Measurements from ENCODE around the gene BNC2.

Gene BNC2

DNA sequence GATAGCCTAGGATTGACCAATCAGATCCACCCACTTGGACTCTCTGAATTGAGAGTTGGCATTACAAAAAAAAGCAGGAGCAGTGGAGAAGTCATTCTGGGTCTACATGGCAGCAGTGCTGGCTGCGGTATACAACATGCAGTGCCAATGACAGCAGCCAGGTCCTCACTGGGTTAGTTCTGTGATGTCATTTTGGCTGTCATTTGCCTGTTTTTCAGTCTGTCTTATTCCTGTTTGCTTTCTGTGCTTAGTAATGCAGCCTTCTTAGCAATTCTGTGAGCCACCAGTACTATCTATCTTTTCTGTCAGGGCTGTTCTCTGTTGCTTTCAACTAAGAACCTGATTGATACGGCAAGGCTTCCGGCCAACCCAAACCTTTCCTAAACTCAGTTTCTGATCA is 471.8 kb downstream of the BNC2 start:
- FAIRE-seq: no peak

DNA sequence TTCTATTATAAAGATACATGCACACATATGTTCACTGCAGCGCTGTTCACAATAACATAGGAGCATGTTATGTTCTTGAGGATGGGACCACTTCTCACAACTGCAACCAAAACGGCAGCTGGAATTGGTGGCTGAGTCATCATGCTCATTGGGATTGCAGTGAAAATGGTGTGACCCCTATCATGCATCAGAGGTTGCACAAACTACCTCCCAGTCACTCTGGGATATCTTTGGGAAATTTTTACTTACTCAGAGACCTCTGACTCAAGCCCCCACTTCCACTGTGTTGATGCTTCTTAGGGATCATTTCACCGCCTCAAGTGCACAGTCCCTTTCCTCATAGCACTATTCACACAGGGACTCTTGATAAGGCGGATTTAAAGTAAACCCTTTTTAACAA is 474.1 kb downstream of the BNC2 start:
- no peak for FAIRE-seq

- FAIRE-seq: no peak
These were observed 479.1 kb downstream of the BNC2 start for GRCh38 chr9:16391369-16391768.

DNA sequence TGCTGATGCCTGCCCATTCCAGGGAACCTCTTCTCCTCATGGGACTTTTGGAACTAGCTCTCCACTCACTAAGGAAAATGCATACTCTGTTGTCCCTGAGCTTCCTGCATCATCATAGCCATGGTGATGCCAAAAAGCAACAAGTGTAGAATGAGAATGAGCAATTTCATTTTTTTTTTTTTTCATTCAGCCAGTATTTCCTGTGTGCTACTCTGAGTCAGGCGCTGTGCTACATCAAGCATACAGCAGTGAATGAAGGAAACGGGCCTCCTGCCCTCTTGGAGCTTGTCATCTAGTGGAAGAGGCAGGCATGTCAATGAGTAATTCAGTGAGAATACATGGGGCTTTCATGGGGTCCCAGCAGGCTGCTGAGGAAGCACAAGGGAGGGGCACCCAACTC is 483.1 kb downstream of the BNC2 start:
- no peak for FAIRE-seq

DNA sequence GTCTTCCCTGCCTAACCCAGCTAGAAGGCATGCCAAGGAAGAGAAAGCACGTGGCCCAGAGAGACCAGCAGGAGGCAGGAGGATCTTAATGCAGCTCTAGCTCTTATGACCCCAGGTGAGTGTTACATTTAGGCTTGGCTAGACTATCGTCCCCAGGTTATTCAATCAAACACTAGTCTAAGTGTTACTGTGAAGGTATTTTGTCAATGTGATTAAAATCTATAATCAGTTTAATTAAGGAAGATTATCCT is 483.7 kb downstream of the BNC2 start:
- FAIRE-seq: no peak

DNA sequence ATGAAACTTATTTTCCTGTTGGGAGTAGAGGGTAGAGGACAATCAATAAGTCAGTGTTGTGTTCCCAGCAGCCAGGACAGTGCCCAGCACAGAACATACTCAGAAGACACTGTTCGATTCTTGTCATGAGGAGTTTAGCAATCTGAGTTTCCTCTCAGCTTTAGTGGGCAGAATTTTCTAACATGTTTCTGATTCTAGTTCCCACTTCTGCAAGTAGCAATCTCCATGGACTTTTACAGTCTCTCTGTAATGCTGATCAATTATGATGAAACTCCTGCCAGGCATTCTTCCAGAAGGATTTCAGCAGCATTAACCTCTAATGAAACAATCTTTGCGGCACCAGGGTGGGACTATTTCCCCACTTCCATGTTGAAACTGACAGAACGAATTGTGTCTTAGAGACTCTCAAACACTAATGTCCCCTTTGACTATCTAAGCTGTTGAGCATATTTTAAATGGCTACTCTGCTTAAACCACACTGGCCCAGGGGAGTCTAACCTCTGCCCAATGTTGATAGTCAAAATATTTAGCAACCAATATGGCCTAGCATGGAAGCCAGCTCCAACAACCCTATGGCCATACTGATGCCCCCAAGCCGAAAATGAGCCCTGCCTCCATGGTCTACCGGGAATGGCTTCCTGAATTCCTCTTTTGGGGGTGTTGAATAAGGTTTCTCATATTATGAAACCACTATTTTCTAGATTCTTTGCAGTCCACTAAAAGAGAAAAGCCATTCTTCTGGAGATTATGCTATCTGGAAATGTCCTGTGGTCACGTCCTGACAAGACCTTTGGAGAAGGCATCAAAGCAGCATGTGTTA is 484.3 kb downstream of the BNC2 start:
- FAIRE-seq: no peak

GRCh38 chr9:16385590-16385989 is 484.9 kb downstream of the BNC2 start:
- no peak for FAIRE-seq

DNA sequence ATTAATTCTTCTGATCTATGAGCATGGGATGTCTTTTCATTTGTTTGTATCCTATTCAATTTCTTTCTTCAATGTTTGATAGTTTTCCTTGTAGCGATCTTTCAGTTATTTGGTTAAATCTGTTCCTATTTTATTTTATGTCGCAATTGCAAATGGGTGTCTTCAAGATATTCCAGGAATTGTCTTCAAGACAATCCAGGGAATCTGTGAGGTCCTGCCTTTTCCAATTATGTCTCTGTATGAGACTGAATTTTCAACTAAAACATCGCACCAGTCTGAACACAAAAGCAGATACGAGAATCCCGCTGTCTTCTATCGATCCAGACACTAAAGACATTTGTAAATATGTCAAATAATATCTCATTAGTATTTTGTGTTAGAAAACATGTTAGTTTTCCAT is 485.5 kb downstream of the BNC2 start:
- FAIRE-seq: no peak

- no peak for FAIRE-seq
These were observed 493.2 kb downstream of the BNC2 start for GRCh38 chr9:16377311-16377710.

- no peak for FAIRE-seq
These were observed 499.2 kb downstream of the BNC2 start for GRCh38 chr9:16371306-16371705.

DNA sequence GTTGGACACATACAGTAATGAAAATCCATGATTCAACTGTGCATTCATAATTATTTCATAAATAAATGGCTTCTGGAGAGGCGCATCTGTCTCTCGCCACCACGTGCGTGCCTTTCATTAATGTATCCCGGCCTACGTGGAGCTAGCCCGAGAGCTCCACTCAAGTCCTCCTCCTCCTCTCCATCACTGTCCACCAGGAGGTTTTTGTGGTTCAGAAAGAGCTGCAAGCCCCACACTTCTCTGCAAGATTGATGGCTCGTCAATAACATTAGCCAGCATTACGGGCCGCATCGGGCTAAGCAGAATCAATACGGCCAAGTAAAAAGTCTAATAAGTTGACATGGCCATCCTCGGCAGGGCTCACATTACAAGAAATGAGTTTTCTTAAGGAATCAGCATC is 499.8 kb downstream of the BNC2 start:
- no peak for FAIRE-seq

GRCh38 chr9:16369427-16369826 is 501.0 kb downstream of the BNC2 start:
- FAIRE-seq: no peak

- no peak for FAIRE-seq
These were observed 502.0 kb downstream of the BNC2 start for GRCh38 chr9:16368237-16369087.

- FAIRE-seq: no peak
These were observed 502.8 kb downstream of the BNC2 start for GRCh38 chr9:16367605-16368231.

GRCh38 chr9:16364347-16364746 is 506.1 kb downstream of the BNC2 start:
- no peak for FAIRE-seq

- no peak for FAIRE-seq
These were observed 506.6 kb downstream of the BNC2 start for GRCh38 chr9:16363916-16364315.

- no peak for FAIRE-seq
These were observed 507.2 kb downstream of the BNC2 start for GRCh38 chr9:16363073-16363781.

GRCh38 chr9:16361939-16362338 is 508.5 kb downstream of the BNC2 start:
- no peak for FAIRE-seq

DNA sequence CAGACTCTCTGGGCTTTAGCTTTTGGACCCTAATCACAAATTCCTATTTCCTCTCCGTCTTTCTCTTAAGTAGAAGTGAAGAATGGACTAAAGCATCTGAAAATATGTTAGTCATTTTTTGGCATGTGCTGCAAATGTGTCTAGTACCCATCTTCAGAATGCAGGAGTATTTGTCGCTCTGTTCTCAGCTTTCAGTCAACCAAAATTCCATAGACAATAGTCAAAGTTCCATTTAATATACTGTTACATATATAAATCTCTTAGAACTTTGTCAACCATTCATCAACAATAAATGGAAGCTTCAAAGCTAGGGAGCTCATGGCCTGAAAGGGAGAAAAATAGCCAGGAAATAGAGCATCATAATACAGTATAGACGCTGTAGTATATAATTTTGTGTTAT is 509.4 kb downstream of the BNC2 start:
- no peak for FAIRE-seq

DNA sequence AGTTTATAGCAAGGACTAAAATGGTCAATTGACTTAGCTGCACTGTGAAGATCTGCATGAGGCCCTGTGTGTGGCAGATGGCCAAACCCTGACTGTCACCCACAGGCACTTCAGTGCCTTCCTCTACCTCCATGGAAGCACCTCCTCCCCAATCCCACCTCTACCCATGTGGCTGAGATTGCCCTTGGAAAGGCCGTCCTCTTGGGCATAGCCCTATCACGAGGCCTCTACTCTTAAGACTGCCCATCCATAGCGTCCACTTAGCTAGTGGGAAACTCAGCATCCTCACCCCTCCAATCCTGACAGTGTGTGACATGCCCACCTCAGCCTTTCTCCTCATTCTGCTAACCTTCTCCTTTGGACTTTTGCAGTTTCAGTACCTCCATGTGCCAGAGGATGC is 510.2 kb downstream of the BNC2 start:
- FAIRE-seq: no peak

Data from TTC549 (cell line).